Inferior parietal cortex (tissue), 1 donor: ENCODE data around the gene TMEM167B.

Experiments
- DNase-seq: peaks from one replicate; pipeline ENCODE4 v3.0.0-alpha.2; 2016; ENCODE audit errors: extremely low spot score

TMEM167B gene

GRCh38 chr1:109080441-109081082, 10.0 kb upstream of the TMEM167B start:
- DNase-seq: no peak

DNA sequence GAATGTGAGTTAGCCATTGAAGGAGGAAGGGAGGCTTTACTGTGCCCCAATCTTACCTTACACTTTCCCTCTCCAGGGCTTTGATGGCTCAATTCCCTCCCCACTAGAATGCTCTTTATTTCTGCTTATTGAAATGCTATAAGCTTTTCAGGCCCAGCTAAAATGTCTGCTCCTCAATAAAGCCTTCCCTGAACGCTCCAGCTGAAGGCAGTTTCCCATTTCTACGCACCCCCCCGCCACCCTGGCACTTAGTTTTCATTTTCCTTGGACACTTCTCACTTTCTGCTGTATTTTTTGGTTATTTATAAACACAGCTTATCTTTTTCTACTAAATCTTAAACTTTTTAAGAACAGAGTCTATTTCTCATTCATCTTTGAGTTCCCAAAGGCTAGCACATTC, 7.1 kb upstream of the TMEM167B start:
- no peak for DNase-seq

DNA sequence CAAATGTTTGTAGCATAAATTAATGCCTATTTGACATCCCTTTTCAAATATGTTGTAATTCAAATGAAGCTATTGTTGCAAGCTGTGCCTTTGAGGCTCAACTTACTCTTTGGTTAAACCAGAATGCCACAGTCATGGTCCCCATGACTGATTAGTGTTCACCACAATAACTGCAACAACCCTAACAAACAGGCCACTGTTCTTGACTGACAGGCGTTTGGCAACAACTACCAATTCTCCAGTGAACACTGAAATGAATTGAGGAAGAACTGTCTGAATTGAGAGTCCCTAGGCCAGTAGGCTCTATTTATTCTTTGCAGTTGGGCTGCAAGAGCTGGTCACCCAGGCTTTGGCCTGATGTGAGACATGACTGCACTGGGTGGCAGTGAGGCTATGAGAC, 6.6 kb upstream of the TMEM167B start:
- DNase-seq: peak; percentile 89

GRCh38 chr1:109084563-109085517, 5.7 kb upstream of the TMEM167B start:
- no peak for DNase-seq

- peak; percentile 96 for DNase-seq
Measured at GRCh38 chr1:109089242-109090015, 1.1 kb upstream of the TMEM167B start.

- DNase-seq: no peak
Measured at GRCh38 chr1:109091078-109091838, 694 bp downstream of the TMEM167B start.

- DNase-seq: no peak
Measured at GRCh38 chr1:109091839-109092193, 1.3 kb downstream of the TMEM167B start.

DNA sequence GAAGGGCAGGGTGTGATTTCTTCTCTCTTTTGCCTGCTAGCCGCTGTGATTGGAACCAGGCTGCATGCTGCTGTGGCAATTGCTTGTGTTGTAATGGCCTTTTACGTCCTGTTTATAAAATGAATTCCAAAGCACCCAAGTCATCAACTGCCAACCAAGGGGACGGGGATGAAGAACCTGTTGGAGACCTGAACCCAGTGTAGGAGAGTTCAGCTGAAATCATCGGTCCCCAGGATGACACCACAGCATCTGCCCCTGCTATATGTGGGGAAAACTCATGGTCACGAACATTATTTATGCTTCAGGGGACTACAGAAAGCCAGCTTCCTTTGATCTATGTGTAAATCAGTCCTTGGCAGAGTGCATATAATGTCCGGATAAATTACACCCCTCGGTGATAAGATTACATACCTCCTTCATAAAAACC, 3.8 kb downstream of the TMEM167B start:
- no peak for DNase-seq

- no peak for DNase-seq
Measured at GRCh38 chr1:109094871-109095270, 4.3 kb downstream of the TMEM167B start.

DNA sequence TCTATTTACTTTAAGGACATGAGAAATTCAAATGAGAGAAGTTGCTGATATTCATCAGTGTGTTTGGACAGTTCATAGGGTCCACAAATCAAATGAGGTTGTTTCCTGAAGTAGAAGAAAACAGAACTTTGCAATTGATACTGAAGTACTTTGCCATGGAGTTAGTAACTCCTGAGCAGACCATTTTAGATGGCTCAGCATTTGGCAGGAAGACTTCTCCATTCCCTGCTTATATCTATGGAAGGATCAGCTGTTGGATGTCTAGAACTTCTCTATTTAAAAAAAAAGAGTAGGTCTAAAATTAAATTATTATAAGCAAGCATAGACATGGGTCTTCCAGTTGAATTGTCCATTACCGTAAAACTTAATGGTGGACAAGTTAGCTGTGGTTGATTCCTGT, 5.1 kb downstream of the TMEM167B start:
- DNase-seq: no peak

- DNase-seq: no peak
Measured at GRCh38 chr1:109096120-109096519, 5.6 kb downstream of the TMEM167B start.

DNA sequence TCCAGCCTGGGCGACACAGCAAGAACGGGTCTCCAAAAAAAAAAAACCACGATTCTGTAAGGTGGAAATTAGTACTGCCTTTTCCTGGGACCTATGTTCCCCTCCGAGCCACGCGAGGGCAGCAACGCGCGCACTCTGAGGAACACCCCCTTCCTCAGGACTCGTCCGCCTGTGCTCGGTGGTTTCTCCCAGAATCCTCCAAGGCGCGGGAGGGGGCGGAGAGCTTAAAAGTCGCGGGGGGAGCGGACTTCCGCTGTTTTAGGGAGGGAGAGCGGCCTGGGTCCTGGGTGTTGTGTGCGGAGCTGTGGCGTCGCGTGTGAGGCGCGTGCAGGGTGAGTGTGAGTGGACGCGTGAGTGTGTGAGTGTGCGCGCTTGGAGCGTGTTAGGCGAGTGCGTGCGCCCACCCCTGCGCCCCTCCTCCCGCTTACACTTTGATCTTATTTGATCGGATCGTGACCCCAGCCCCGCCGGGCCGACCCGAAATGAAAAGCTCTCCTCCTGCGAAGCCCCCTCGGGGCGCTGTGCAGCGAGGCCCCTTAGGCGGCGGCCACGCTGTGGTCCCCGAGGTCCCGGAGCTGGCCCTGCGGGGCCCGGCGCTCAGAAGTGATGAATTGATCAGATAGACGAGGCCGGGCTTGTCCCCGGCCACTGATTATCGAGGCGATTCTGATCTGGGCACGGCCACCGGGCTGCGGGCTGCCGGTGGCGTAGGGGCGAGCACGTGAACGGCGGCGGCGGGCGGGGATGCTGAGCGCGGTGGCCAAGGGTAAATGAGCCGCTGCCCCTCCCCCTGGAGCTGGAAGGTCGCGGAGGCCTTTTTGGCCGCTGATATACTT, 9.6 kb downstream of the TMEM167B start:
- peak; percentile 95 for DNase-seq

DNA sequence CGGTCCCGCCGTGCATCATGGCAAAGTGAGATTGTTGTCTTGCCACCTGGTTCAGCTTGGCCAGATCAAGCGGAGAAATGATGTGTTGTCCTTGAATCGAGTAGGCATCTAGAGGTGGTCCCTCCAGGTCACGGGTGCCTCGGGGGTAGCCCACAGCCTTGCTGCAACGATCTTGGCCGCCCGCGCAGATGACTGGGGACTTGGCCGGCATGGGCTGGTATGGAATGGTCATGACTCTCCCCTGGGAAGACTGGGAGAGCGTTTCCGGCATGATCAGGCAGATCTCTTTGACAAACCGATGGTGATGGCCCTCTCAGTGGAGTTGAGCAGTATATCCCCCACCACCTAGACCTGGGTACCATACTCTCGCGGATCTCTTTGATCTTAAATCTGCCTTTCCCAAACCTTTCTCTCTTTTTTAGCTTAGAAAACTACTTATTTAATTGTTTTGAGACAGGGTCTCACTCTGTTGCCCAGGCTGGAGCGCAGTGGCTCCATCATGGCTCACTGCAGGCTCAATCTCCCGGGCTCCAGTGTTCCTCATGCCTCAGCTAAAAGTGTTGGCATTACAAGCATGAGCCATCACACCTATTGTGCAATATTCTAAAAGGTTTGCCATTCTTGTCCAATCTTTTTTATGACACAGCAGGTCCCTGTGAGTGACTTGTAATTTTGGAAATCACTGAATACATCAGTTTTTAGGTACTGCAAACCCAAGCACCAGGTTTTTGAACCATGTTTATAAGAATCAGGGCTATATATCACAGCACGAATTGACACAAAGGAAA, 14.0 kb downstream of the TMEM167B start:
- no peak for DNase-seq

- no peak for DNase-seq
Measured at GRCh38 chr1:109105881-109106280, 15.3 kb downstream of the TMEM167B start.

DNA sequence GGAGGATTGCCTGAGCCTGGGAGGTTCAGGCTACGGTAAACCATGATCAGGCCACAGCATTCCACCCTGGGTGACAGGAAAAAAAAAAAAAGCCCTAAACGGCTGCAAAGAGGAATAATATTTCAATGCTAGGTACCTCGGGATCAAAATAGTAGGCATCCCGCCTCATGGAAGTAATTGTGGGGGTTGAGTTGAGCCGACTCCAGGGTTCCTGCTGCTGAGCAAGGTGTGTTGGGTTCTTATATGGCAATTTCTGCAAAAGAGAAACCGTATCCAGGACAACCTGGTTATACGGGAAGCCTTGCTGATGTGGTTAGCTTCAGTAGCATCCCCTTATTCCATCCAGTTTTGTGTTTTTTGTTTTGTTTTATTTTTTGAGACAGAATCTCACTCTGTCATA, 17.2 kb downstream of the TMEM167B start:
- no peak for DNase-seq

DNA sequence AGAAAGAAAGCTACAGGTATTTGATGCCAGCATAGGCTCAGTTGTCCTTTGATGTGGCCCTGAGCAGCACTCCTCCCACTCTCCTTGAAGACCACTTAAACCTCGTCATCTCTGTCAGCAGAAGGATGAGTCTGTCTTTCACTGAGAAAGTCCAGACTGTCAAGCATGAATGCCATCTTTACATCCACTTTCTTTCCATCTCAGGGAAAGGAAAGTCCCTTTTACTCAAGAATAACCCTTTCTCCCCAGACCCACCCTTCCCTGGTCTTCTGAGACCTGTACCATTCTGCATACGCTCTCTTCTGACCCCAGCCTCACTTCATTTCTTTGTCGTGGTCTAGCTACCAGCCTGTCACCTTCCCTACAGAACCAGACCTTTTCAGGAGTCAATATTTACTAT, 19.3 kb downstream of the TMEM167B start:
- no peak for DNase-seq

DNA sequence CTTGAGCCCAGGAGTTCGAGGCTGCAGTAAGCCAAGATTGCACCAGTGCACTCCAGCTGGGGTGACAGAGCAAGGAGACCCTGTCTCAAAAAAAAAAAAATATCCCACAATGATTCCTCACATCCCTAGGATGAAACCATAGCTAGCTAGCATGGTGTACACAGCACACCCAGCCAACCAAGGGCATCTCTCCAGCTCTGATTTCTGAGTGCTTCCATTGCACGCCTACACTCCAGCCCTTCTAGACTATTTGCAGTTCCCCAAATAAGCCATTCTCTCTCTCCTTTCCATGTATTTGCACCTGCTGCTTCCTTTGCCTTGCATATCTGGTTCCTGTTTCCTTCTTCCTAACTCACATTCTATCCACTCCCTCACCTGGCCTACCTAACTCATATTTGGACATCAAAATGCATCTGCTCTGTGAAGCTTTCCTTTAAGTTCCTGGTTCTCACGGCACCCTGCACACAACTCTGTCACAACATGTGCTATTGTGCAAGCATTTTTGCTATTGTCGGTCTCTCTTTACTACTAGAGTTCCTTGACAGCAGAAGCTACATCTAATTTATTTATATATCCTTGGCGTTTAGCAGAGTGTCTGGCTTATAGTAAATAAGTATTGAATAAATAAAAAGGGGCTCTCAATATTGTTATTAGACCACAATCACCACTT, 21.0 kb downstream of the TMEM167B start:
- no peak for DNase-seq

- peak; percentile 68 for DNase-seq
Measured at GRCh38 chr1:109112056-109112651, 21.6 kb downstream of the TMEM167B start.
